ENCODE results near the gene HIPK2.

GRCh38 chr7:139654276-139655181, 123.3 kb downstream of the HIPK2 start:
- TF ChIP-seq PATZ1 (CRISPR knock-in tag; IDR thresholded peaks at IDR 0.05; ENCODE audit: borderline replicate concordance) = no peak
- no peak for TF ChIP-seq OSR1 (CRISPR knock-in tag; IDR thresholded peaks at IDR 0.05)
- TF ChIP-seq CSRNP3 (CRISPR knock-in tag; IDR thresholded peaks at IDR 0.05) = no peak
- TF ChIP-seq BACH2 (CRISPR knock-in tag; IDR thresholded peaks at IDR 0.05; ENCODE audit: borderline replicate concordance) = no peak
- no peak for TF ChIP-seq TOX (CRISPR knock-in tag; IDR thresholded peaks at IDR 0.05; ENCODE audit: borderline replicate concordance)
- TF ChIP-seq ZFP3 (CRISPR knock-in tag; IDR thresholded peaks at IDR 0.05) = no peak
- no peak for TF ChIP-seq CREB5 (CRISPR knock-in tag; IDR thresholded peaks at IDR 0.05; ENCODE audit: low read depth)
- TF ChIP-seq ZNF70 (CRISPR knock-in tag; IDR thresholded peaks at IDR 0.05) = no peak
- no peak for TF ChIP-seq ARNTL (CRISPR knock-in tag; IDR thresholded peaks at IDR 0.05; ENCODE audit: borderline replicate concordance, low read depth)
- TF ChIP-seq PPARA (CRISPR knock-in tag; IDR thresholded peaks at IDR 0.05; ENCODE audit: borderline replicate concordance) = no peak
- TF ChIP-seq TCF4 (CRISPR knock-in tag; IDR thresholded peaks at IDR 0.05; ENCODE audit: borderline replicate concordance) = no peak
- no peak for TF ChIP-seq POU6F1 (CRISPR knock-in tag; IDR thresholded peaks at IDR 0.05; ENCODE audit: borderline replicate concordance, low read depth)
